NCI-H2081 treated with DMSO at 0.1 percent for 48 hours (cell line): Measurements from ENCODE around the gene PPP2R2C.

Source experiments
- DNase-seq: peaks from one replicate; lab custom pipeline; 2025; lab: John Stamatoyannopoulos, UW

Gene PPP2R2C

DNA sequence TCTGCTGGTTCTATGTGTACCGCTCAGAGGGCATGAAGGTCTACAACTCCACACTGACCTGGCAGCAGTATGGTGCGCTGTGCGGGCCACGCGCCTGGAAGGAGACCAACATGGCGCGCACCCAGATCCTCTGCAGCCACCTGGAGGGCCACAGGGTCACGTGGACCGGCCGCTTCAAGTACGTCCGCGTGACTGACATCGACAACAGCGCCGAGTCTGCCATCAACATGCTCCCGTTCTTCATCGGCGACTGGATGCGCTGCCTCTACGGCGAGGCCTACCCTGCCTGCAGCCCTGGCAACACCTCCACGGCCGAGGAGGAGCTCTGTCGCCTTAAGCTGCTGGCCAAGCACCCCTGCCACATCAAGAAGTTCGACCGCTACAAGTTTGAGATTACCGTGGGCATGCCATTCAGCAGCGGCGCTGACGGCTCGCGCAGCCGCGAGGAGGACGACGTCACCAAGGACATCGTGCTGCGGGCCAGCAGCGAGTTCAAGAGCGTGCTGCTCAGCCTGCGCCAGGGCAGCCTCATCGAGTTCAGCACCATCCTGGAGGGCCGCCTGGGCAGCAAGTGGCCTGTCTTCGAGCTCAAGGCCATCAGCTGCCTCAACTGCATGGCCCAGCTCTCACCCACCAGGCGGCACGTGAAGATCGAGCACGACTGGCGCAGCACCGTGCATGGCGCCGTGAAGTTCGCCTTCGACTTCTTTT is 170.5 kb downstream of the PPP2R2C start:
- no peak for DNase-seq

DNA sequence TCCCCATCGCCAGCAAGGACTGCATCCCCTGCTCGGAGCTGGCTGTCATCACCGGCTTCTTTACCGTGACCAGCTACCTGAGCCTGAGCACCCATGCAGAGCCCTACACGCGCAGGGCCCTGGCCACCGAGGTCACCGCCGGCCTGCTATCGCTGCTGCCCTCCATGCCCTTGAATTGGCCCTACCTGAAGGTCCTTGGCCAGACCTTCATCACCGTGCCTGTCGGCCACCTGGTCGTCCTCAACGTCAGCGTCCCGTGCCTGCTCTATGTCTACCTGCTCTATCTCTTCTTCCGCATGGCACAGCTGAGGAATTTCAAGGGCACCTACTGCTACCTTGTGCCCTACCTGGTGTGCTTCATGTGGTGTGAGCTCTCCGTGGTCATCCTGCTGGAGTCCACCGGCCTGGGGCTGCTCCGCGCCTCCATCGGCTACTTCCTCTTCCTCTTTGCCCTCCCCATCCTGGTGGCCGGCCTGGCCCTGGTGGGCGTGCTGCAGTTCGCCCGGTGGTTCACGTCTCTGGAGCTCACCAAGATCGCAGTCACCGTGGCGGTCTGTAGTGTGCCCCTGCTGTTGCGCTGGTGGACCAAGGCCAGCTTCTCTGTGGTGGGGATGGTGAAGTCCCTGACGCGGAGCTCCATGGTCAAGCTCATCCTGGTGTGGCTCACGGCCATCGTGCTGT is 171.2 kb downstream of the PPP2R2C start:
- no peak for DNase-seq

DNA sequence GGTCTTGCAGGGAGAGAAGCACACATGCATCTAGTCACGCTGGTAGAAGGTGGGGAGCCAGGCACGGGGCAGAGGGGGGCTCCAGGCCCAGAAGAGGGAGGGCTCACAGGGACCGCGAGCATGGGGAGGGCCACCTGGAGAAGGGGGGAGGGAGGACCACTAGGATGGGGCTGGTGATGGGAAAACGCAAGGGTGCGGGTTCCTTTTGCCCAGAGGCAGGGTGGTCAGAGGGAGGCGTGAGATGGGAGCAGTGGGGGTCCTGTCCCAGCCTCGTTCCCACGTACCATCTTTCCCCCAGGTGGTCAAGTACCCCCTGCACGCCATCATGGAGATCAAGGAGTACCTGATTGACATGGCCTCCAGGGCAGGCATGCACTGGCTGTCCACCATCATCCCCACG is 172.1 kb downstream of the PPP2R2C start:
- DNase-seq = no peak

DNA sequence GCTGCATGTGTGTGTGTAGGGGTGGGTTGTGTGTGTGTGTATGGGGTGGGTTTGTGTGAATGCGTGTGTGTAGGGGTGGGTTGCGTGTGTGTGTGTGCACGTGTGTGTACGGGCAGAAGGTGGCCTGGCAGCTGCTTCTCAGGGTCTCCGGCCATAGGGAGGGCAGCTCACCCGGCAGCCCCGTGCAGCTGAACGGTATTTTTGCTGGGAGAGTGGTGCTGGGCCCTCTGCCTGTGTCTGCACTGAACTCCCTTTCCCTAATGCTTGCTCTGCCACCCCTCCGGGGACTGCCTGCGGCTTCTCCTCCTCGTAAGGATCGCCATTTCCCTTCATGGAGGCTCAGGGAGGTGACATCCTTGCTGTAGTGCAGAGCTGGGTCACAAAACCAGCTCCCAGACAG is 172.5 kb downstream of the PPP2R2C start:
- DNase-seq = no peak

DNA sequence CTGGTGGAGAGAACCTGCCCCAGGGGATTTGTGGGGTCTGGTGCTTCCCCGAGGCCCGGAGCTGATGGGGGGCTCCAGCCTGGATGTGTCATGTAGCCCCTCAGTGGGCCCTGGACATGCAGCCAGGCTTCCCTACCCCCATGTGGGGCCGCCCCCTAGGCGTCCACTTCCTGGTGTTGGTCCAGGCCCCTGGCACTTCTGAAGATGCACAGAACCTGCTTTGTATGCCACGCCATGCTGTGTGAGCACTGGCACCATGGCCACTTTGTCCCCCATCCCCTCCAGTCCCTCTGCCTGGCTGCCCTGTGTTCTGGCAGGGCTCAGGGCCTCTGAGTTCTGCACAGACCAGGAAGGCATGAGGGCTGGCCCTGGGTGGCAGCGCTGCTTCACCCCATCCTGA is 173.6 kb downstream of the PPP2R2C start:
- DNase-seq = no peak

DNA sequence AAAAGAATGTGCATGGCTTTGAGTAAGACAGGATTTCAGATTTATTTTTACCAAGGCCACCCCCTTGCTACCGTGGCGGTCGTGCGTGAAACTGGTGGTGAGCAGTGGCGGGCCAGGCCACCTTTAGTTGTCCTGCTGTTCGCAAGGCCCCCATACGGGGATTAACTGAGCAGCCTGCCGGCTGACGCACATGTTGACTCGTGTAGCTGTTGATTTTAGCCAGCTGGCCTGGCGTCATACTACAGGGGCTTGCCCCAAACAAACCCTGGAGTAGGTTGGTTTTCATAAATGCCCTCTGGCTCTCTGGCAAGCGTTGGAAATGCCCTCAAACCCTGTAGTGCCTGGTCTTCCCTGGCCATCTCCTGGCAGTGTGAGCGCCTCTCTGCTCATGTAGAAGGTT is 174.4 kb downstream of the PPP2R2C start:
- DNase-seq = no peak

DNA sequence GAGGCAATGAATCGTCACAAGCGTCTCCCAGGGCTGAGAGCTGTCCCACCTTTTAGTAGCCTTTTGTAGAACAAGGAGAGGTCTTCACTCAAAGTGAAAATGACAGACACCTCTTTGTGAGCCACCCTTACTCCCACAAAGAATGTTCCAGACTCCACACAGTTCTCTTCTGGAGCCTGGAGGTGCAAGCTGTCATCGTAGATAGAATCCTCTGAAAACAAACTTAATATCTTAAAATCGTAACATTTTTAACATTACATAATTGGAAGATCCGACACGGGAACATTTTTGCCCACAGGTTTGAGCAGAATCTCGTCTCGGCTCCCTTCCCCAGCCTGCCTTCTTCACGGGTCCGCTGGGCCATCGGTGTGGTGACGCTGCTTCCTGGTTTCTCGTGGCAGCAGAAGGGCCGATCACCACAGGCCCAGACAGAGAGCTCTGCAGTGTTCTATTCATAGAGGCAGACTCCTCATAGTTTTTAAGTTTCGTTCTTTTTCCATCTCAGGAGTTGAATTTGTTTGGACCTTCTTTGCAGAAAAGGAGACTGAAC is 175.1 kb downstream of the PPP2R2C start:
- no peak for DNase-seq

DNA sequence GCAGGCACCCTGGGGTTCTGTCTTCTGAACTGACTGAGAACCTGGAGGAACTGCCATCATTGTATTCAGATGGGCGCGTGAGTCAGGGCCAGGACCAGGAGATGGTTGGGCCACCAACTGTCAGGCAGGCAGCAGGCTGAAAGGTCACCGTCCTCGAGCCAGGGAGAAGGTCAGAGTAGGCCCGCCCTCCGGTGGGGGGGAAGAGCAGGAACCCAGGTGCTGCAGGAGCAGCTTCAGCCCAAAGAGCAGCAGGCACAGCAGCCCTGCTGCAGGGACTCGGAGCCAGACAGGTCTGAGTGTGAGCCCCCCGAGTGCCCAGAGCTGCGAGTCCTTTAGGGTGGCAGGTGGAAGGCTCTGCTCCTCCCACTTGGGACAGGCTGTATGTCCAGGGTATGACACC is 176.4 kb downstream of the PPP2R2C start:
- no peak for DNase-seq

DNA sequence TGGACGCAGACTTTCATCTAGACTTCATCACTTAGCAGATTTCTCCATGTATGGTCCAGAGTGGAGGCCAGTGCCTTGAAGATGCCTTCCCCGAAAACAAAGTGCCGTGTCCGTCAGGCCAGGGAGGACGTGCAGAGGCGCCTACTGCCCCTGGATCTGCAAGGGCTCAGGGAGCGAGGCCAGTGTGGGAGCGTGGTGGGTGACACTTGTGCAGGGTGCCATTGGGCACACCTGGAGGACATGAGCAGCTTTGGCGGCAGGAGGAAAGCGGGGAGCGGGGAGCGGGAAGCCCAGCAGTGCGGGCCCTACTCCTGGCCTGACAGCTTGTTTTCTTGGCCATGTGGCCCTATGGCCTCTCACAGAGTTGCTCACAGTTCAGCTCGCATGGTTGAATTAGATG is 176.9 kb downstream of the PPP2R2C start:
- no peak for DNase-seq

DNA sequence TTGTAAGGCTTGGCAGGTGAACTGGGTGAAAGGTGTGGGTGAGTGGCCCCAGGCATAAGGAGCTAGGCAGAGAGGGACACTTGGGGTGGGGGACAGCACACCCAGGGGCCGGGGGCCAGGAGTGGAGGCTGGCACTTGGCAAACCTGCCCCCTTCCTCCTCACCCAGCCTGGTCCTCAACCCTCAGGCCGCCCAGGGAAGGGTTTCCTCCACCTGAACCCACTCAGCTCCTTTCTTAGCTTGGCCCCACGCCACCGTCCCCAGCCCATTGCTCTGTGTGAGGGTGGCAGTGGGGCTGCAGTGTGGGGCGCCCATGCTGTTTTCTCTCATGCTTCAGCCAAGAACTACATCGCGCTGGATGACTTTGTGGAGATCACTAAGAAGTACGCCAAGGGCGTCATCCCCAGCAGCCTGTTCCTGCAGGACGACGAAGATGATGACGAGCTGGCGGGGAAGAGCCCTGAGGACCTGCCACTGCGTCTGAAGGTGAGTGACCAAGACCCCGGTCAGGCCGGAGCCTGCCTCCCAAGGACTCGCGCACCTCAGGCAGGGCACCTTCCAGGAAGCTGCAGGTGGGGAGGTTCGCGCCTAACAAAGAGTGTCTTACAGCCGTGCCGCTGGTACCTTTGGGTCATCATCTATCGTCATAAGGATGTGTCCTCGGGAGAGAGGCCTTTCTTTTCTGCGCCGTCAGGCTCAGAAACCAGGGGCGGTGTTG is 177.6 kb downstream of the PPP2R2C start:
- no peak for DNase-seq

DNA sequence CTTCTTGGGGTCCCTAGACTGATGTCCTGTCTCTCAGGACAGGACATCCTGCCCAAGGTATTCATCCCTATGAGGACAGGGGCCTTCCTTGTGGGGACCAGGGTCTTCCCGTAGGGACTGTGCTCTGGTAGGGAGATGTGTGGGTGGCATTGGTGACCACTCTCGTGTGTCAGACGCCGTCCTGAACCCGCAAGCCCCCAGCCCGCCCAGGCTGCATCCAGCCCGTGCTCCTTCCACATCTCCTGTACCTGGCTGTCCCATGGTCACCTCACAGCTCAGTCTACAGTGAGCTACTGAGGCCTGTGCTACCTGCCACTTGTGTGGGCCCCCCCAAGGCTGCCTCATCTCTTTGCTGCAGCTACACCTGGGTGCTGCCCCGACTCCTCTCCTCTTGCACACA is 178.8 kb downstream of the PPP2R2C start:
- DNase-seq = no peak

DNA sequence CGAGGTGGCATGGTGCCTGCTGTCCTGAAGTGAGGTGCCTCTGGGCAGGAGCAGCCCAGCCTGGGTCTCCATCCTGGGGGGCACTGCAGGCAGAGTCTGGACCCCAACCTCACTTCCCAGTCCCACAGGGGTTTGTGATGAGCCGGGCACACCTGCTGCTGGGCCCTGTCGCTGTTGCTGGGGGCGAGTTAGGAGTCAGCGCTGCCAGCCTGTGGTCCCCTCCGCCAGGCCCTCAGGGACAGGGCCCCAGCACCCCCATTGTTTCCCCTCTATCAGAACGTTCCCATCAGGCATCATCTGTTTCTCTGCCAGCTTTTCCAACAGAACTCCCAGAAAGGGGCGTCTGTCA is 179.3 kb downstream of the PPP2R2C start:
- no peak for DNase-seq

DNA sequence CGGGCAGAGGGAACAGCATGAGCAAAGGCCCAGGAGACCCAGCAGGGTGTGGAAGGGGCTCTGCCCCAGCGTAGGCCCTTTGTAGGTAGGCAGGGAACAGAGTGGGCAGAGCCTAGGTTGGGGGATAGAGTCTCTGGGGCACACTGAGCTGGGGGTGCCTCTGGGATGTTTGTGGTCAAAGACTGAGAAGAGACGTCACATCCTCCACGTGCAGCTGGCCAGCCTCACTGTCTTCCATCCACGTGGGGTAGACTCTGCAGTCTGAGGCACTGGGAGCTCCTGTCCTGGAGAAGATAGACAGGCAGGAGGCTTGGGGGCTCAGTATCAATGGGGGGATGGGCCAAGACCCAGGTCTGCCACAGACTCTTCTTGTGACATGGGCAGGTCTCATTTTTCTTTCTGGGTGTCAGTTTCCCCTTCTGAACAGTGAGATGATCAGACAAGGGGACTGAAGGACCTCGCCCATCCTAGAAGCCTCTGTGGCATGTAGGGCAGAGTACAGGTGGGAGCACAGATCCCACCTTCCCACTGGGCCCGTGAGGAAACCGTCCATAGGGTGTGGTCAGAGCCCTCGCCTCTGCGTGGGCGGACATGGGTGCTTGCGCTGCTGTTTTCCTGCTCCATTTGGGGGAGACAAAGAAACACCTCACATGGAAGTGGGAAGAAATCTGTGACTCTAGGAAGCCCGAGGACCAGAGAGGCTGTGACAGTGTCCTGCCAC is 179.9 kb downstream of the PPP2R2C start:
- DNase-seq = no peak

DNA sequence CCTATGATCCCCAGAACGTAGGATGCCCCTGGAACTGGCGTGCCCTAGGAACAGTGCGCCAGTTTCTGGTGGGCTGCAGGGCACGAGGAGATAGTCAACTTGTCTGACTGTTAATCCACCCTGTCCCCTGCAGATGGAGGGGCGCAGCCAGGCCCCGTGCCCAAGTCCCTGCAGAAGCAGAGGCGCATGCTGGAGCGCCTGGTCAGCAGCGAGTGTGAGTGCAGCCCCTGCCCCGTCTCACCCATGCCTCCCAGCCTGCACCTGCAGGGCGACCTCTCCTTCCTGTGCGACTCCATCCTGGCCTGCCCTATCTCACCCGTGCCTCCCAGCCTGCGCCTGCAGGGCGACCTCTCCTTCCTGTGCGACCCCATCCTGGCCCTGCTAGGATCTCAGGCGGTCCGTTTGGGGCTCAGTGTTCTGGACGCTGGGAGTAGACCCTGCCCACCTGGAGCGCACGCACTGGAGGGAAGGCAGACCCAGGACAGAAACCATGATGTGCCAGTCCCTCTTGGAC is 180.6 kb downstream of the PPP2R2C start:
- DNase-seq = no peak

DNA sequence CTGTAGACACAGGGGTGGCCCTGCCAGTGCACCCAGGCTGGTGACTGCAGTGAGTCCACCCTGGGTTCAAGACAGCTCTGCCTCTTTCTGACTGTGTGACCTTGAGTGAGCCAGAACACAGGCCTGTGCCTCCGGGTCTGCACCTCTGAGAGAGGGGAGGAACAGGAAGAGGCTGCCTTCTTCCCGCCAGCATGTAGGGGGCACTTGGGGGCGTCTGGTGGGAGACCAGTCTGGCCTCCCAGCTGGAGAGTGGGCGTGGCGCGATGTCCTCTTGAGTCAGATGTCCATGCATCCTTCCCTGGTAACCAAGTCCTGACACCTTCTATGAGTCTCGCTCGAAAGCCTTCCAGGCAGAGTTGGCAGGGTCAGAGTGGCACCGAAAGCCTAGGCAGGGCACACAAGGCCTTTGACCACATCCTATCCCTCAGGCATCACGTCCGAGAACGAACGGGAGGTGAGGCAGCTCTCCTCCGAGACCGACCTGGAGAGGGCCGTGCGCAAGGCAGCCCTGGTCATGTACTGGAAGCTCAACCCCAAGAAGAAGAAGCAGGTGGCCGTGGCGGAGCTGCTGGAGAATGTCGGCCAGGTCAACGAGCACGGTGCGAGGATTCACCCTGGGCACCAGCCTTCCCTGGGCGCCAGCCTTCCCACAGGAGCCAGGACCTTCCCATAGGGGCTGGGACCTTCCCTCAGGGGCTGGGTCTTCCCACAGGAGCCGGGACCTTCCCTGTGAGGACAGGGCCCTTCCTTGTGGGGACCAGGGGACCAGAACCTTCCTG is 181.5 kb downstream of the PPP2R2C start:
- no peak for DNase-seq

DNA sequence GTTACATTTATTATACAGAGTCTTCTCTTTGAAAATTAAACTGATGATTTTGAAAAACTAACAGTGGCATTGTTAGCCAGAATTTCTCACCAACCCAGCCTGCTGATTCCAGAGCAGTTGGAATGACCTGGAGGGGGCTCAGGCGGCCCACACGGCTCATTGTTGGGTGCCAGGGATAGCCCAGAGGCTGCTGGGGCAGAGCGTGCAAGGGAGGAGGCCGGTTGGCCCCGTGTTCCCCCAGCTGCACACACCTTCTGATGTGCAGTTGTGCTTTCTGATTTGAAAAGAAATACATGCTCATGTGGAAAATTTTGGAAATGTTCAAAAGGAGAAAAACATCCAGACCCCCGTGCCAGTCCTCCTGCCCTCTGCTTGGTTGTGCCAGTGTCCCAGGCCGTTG is 182.2 kb downstream of the PPP2R2C start:
- DNase-seq = no peak

DNA sequence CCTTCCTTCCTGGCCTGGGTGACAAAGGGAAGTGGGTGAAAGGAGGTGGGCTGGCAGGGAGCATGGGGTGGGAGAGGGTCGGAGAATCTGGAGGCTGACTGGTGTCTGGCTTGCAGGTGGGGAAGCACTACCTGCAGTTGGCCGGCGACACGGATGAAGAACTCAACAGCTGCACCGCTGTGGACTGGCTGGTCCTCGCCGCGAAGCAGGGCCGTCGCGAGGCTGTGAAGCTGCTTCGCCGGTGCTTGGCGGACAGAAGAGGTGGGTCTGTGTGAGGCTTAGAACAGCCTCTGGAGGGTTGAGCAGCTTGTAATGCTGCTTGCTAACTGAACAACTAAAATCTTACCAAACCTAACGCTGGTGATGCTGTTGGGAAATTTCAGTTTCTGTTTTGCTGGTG is 183.5 kb downstream of the PPP2R2C start:
- no peak for DNase-seq

DNA sequence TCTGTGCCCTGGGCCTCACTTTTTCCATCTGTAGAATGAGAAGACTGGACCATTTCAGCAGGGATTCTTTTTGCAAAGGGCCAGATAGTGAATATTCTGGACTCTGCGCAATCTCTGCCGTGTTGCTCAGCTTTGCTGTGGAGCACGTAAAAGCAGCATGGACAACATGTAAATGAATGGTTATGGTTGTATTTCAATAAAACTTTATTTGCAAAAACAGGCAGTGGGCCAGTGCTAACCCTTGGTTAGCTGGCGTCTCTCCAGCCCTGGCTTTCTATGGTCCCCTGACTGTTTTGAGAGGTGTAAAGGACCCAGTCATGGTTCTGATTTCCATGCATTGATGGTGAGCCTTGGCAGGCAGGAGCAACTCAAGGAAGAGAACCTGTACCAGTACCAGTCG is 184.1 kb downstream of the PPP2R2C start:
- DNase-seq = no peak

DNA sequence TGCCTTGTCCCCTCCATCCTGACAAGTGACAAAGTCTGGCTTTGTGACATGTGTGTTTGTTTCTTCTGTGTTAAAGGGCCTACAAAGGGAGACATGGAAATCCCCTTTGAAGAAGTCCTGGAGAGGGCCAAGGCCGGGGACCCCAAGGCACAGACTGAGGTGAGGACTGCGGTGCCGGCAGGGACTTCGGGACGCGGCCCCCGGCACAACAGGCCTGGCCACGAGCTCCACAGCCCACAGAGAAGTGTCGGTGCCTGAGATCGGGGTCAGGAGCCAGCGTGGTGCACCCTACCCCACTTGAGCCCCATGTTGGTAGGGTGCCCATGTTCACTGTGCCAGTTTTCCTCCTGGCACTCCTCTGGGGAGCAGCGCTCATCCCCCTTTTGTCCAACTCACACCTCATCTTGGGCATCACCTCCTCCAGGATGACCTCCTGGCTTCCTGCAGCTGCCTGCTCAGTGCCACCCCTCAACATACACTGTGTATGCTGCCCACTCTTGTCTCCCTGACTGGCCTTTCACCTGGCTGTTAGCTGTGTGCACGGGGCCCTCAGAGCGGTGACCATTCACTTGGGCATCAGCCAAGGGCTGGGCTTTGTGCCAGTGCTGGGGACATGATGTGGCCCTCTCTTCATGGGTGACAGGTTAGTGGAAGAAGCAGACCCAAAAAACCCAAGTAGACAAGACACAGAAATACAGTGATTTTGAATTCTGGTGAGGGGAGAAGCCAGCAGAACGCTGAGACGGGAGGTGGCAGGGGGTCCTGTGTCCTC is 185.2 kb downstream of the PPP2R2C start:
- DNase-seq = no peak

DNA sequence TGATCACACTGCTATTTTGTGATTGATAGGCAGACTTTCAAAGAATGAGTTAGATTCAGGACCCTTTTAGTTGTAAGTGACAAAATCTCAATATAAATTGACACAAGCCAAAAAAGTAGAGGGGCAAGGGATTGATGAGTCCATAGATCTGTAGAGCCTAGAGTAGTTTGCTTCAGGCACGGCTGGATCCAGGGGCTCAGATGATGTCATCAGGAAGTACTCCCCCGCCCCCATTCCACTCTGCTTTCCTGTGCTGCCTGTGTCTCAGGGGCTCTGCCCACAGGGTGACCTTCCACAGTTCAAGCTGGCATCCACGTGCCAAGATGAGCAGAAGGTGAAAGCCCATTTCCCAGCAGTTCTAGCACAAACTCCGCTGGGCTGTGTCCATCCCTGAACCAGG is 189.1 kb downstream of the PPP2R2C start:
- no peak for DNase-seq

DNA sequence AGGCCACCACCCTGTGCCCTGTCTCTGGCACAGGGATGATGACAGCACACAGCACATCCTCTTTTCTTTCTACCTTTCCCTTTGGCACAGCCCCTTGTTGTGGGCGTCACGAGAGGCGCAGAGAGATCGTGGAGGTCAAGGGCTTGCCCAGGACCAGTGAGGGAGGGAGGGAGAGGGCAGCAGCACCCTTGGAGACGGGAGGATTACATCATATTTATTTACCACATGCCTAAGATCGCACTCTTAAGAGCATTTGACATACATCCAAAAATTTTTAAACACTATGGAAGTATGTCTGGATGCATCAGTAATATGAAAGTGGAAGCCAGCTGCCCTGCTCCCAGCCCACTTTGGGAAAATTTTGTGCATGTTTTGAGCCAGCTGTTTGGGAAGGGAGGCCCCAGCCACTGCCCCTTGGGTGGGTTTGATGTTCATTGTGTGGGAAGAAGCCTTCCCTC is 190.1 kb downstream of the PPP2R2C start:
- no peak for DNase-seq
